H9 (cell line): ENCODE measurements around the gene TBCK. TPM values are rescaled to one million over a fixed set of nuclear protein-coding genes. Genes with fewer than 3 reads are reported as not detected.

Source experiments
- DNase-seq: peaks from one replicate; pipeline ENCODE4 v3.0.0-alpha.2; 2017
- H2AFZ ChIP-seq: one replicate; pipeline ENCODE4 v1.6.1; 2013; ENCODE audit warnings: mild to moderate bottlenecking, low read length, control low read depth, moderate library complexity
- H2AK5ac ChIP-seq: 2 replicates; pipeline ENCODE4 v1.6.1; 2013; ENCODE audit warnings: low read length, control low read depth, mixed read lengths; ENCODE audit not compliant: insufficient read length
- H2BK120ac ChIP-seq: one replicate; pipeline ENCODE4 v1.6.1; 2013; ENCODE audit warnings: low read depth, mild to moderate bottlenecking, low read length, control low read depth, inconsistent platforms; ENCODE audit not compliant: poor library complexity, severe bottlenecking
- H2BK12ac ChIP-seq: 2 replicates; pipeline ENCODE4 v1.6.1; 2013; ENCODE audit warnings: low read length, control low read depth, mixed read lengths, low read depth; ENCODE audit not compliant: insufficient read length
- H2BK15ac ChIP-seq: 2 replicates; pipeline ENCODE4 v1.6.1; 2013; ENCODE audit warnings: low read depth, low read length, control low read depth
- H2BK20ac ChIP-seq: one replicate; pipeline ENCODE4 v1.6.1; 2013; ENCODE audit warnings: low read depth, mild to moderate bottlenecking, low read length, control low read depth, inconsistent platforms; ENCODE audit not compliant: poor library complexity, severe bottlenecking
- H2BK5ac ChIP-seq: 2 replicates; pipeline ENCODE4 v1.6.1; 2013; ENCODE audit warnings: low read length, control low read depth, mixed read lengths; ENCODE audit not compliant: insufficient read length
- H3K14ac ChIP-seq: 2 replicates; pipeline ENCODE4 v1.6.1; 2013; ENCODE audit warnings: low read length, control low read depth; ENCODE audit not compliant: insufficient read depth
- H3K18ac ChIP-seq: 2 replicates; pipeline ENCODE4 v1.6.1; 2013; ENCODE audit warnings: low read depth, mild to moderate bottlenecking, mixed read lengths, low read length, control low read depth; ENCODE audit not compliant: insufficient read length
- H3K23ac ChIP-seq: 2 replicates; pipeline ENCODE4 v1.6.1; 2013; ENCODE audit warnings: low read length, control low read depth, mixed read lengths, low read depth; ENCODE audit not compliant: insufficient read length
- H3K23me2 ChIP-seq: 2 replicates; pipeline ENCODE4 v1.6.1; 2013; ENCODE audit warnings: low read depth, mild to moderate bottlenecking, mixed read lengths, low read length, control low read depth; ENCODE audit not compliant: insufficient read length, poor library complexity, severe bottlenecking
- H3K27ac ChIP-seq: 2 replicates; pipeline ENCODE4 v1.5.1; 2013; ENCODE audit warnings: low read length, control low read depth, mixed read lengths, low read depth; ENCODE audit not compliant: insufficient read length
- H3K27me3 ChIP-seq: 2 replicates; pipeline ENCODE4 v1.6.1; 2013; ENCODE audit warnings: low read length, control low read depth, inconsistent platforms; ENCODE audit not compliant: insufficient read depth
- H3K4ac ChIP-seq: 2 replicates; pipeline ENCODE4 v1.6.1; 2013; ENCODE audit warnings: low read depth, mild to moderate bottlenecking, control low read depth, inconsistent platforms, low read length, moderate library complexity
- H3K4me1 ChIP-seq: 2 replicates; pipeline ENCODE4 v1.6.1; 2013; ENCODE audit warnings: low read length, control low read depth, inconsistent platforms; ENCODE audit not compliant: insufficient read depth
- H3K4me2 ChIP-seq: 2 replicates; pipeline ENCODE4 v1.6.1; 2013; ENCODE audit warnings: low read length, control low read depth, mixed read lengths; ENCODE audit not compliant: insufficient read length, insufficient read depth
- H3K56ac ChIP-seq: 2 replicates; pipeline ENCODE4 v1.6.1; 2013; ENCODE audit warnings: low read depth, mild to moderate bottlenecking, mixed read lengths, low read length, control low read depth; ENCODE audit not compliant: insufficient read length
- H3K79me1 ChIP-seq: 2 replicates; pipeline ENCODE4 v1.6.1; 2013; ENCODE audit warnings: low read depth, mild to moderate bottlenecking, moderate library complexity, low read length, control low read depth, inconsistent platforms; ENCODE audit not compliant: insufficient read depth, poor library complexity, severe bottlenecking
- H3K79me2 ChIP-seq: 2 replicates; pipeline ENCODE4 v1.6.1; 2013; ENCODE audit warnings: low read length, control low read depth, inconsistent platforms; ENCODE audit not compliant: insufficient read depth
- H3K9ac ChIP-seq: 2 replicates; pipeline ENCODE4 v1.6.1; 2013; ENCODE audit warnings: low read length, control low read depth, mixed read lengths; ENCODE audit not compliant: insufficient read length; ENCODE audit errors: extremely low read depth
- H3K9me3 ChIP-seq: one replicate; pipeline ENCODE4 v1.6.1; 2013; ENCODE audit warnings: low read depth, low read length, inconsistent platforms; ENCODE audit not compliant: control insufficient read depth
- H3T11ph ChIP-seq: one replicate; pipeline ENCODE4 v1.6.1; 2013; ENCODE audit warnings: mild to moderate bottlenecking, low read length, control low read depth, inconsistent platforms
- H4K20me1 ChIP-seq: one replicate; pipeline ENCODE4 v1.6.1; 2013; ENCODE audit not compliant: control insufficient read depth, insufficient read length, insufficient read depth
- H4K5ac ChIP-seq: 2 replicates; pipeline ENCODE4 v1.6.1; 2013; ENCODE audit warnings: low read depth, mild to moderate bottlenecking, mixed read lengths, low read length, control low read depth; ENCODE audit not compliant: insufficient read length
- H4K8ac ChIP-seq: replicated peaks from 2 replicates; pipeline ENCODE4 v1.6.1; 2013; ENCODE audit warnings: low read length, control low read depth, mixed read lengths, low read depth; ENCODE audit not compliant: insufficient read length
- H4K91ac ChIP-seq: 2 replicates; pipeline ENCODE4 v1.6.1; 2013; ENCODE audit warnings: low read depth, mild to moderate bottlenecking, moderate library complexity, mixed read lengths, low read length, control low read depth; ENCODE audit not compliant: insufficient read length
- H3K27ac Mint-ChIP-seq, 3 experiments: 2 replicates in 2 of 3; 3 replicates in 1 of 3; pipeline ENCODE4 v1.8.0; 2020 to 2021; ENCODE audit warnings: mixed read lengths in 3 of 3, mild to moderate bottlenecking in 1 of 3, moderate library complexity in 1 of 3
- H3K27me3 Mint-ChIP-seq: 2 replicates; pipeline ENCODE4 v1.8.0; 2021; ENCODE audit warnings: low read depth, mild to moderate bottlenecking, moderate library complexity, mixed read lengths
- H3K36me3 Mint-ChIP-seq, 3 experiments: 2 replicates in 2 of 3; 3 replicates in 1 of 3; pipeline ENCODE4 v1.8.0; 2020 to 2021; ENCODE audit warnings: low read depth in 3 of 3, mixed read lengths in 3 of 3; ENCODE audit not compliant: insufficient read depth in 1 of 3
- H3K4me1 Mint-ChIP-seq, 2 experiments: 2 replicates each; pipeline ENCODE4 v1.8.0; 2020; ENCODE audit warnings: mixed read lengths in 2 of 2
- H3K4me3 Mint-ChIP-seq, 2 experiments: 2 replicates in 1 of 2; 3 replicates in 1 of 2; pipeline ENCODE4 v1.8.0; 2020 to 2021; ENCODE audit warnings: mild to moderate bottlenecking in 2 of 2, mixed read lengths in 2 of 2, moderate library complexity in 1 of 2
- H3K9me3 Mint-ChIP-seq, 2 experiments: 2 replicates in 1 of 2; 3 replicates in 1 of 2; pipeline ENCODE4 v1.8.0; 2020; ENCODE audit warnings: mild to moderate bottlenecking in 2 of 2, mixed read lengths in 2 of 2, moderate library complexity in 1 of 2
- WGBS: extraction: QIAGEN DNeasy Blood & Tissue Kit; methylation state at CpG from one replicate; pipeline ENCODE4 v1.1.7; 2013; ENCODE audit warnings: missing lambda C conversion rate, low lambda C conversion rate, mixed read lengths; ENCODE audit not compliant: insufficient read length; ENCODE audit errors: extremely low coverage; 5-methylcytosine and 5-hydroxymethylcytosine counted together
- total RNA-seq: library from RNA; stranded (reverse); gene quantifications from 2 replicates; pipeline ENCODE4 v1.2.1, GENCODE V29; 2021
- TF ChIP-seq, protein P1 (sequence below): fragments of 200-600 bp; sonication (generic); conservative IDR thresholded peaks from 3 replicates; pipeline ENCODE4 v1.8.0; 2021; ENCODE audit warnings: antibody characterized with exemption, mild to moderate bottlenecking

TBCK gene
- total RNA-seq, 1 experiment from 2014 or later, result 22.1 TPM

- no peak overlapping the region for H2BK20ac ChIP-seq
- peak overlapping the region; percentile 93 for H3K4me2 ChIP-seq
- H3K4ac ChIP-seq, result no peak overlapping the region
- H3K27me3 Mint-ChIP-seq, result no peaks in the 10 kb centered on the region
- no peaks in the 10 kb centered on the region for H3K4me1 ChIP-seq
- H3K27ac Mint-ChIP-seq, result peak overlapping the region; percentile 8 to 81 (median 21); a peak in 1 of 7 replicates
- no peak overlapping the region for H2BK120ac ChIP-seq
- TF ChIP-seq, protein P1, sequence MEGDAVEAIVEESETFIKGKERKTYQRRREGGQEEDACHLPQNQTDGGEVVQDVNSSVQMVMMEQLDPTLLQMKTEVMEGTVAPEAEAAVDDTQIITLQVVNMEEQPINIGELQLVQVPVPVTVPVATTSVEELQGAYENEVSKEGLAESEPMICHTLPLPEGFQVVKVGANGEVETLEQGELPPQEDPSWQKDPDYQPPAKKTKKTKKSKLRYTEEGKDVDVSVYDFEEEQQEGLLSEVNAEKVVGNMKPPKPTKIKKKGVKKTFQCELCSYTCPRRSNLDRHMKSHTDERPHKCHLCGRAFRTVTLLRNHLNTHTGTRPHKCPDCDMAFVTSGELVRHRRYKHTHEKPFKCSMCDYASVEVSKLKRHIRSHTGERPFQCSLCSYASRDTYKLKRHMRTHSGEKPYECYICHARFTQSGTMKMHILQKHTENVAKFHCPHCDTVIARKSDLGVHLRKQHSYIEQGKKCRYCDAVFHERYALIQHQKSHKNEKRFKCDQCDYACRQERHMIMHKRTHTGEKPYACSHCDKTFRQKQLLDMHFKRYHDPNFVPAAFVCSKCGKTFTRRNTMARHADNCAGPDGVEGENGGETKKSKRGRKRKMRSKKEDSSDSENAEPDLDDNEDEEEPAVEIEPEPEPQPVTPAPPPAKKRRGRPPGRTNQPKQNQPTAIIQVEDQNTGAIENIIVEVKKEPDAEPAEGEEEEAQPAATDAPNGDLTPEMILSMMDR, result no peak
- no peaks in the 10 kb centered on the region for H3K27me3 ChIP-seq
- H2BK5ac ChIP-seq, result no peak overlapping the region
- no peak for DNase-seq
- H4K20me1 ChIP-seq, result no peaks in the 10 kb centered on the region
- no peak overlapping the region for H3K4me3 Mint-ChIP-seq
- H2BK15ac ChIP-seq, result no peak overlapping the region
- no peaks in the 10 kb centered on the region for H3K9me3 ChIP-seq
- H3K79me2 ChIP-seq, result peaks cover 13% of the 10 kb centered on the region; the same call in 1 of the 2 replicates
- H3K14ac ChIP-seq, result no peak overlapping the region
- no peak overlapping the region for H4K5ac ChIP-seq
- H3T11ph ChIP-seq, result no peak overlapping the region
- peaks cover 3% of the 10 kb centered on the region for H3K79me1 ChIP-seq
- no peak overlapping the region for H3K23ac ChIP-seq
- no peak overlapping the region for H2AK5ac ChIP-seq
- no peak overlapping the region for H2BK12ac ChIP-seq
- no peak overlapping the region for H4K8ac ChIP-seq
- no peak overlapping the region for H3K18ac ChIP-seq
- H3K36me3 Mint-ChIP-seq, result peaks cover under 1 to 2% (median 1%) of the 10 kb centered on the region in 3 experiments; a peak in 6 of 7 replicates
- H3K23me2 ChIP-seq, result peaks cover 5% of the 10 kb centered on the region
- peak overlapping the region; percentile 22 for H3K9ac ChIP-seq
- no peak overlapping the region for H3K27ac ChIP-seq
- peaks cover 4 to 8% of the 10 kb centered on the region in 2 experiments for H3K4me1 Mint-ChIP-seq
- WGBS, result no CpG with 5 or more reads among the region's 6 CpGs
- H4K91ac ChIP-seq, result no peak overlapping the region
- H3K9me3 Mint-ChIP-seq, result peaks cover under 1% of the 10 kb centered on the region in 2 experiments; a peak in 3 of 5 replicates
- no peak overlapping the region for H3K56ac ChIP-seq
- no peak overlapping the region for H2AFZ ChIP-seq
These were observed 1.0 kb downstream of the TBCK start for GRCh38 chr4:106314960-106315359.
